GM12892 (cell line): ENCODE data around the gene PHAF1.

Source experiments
- POLR2A ChIP-seq: IDR thresholded peaks from 2 replicates; pipeline ENCODE4 v1.6.1; 2011; ENCODE audit warnings: low read depth, low read length, control low read depth
- POLR2AphosphoS5 ChIP-seq: IDR thresholded peaks from 2 replicates; pipeline ENCODE4 v1.6.1; 2011; ENCODE audit warnings: low read depth, low read length, control low read depth
- TAF1 ChIP-seq: IDR thresholded peaks from 2 replicates; pipeline ENCODE4 v1.6.1; 2011; ENCODE audit warnings: low read depth, mild to moderate bottlenecking, control low read depth, low read length, borderline replicate concordance

- TF ChIP-seq POLR2A (no peak), POLR2AphosphoS5 (no peak), TAF1 (no peak)
Measured at GRCh38 chr16:67163999-67164558, 54.3 kb downstream of the PHAF1 start.
